Neuronal stem cell (in vitro differentiated cells): Measurements from ENCODE around the gene PLVAP.

Source experiments
- DNase-seq: peaks from one replicate; pipeline ENCODE4 v3.0.0-alpha.2; 2013; ENCODE audit warnings: low spot score
- H2AFZ ChIP-seq: one replicate; pipeline ENCODE4 v1.6.1; 2013; ENCODE audit warnings: mild to moderate bottlenecking, low read length, inconsistent platforms
- H2AK5ac ChIP-seq: 2 replicates; pipeline ENCODE4 v1.6.1; 2013; ENCODE audit warnings: low read depth, mild to moderate bottlenecking, inconsistent platforms, low read length, moderate library complexity, mixed read lengths
- H2BK120ac ChIP-seq: 2 replicates; pipeline ENCODE4 v1.6.1; 2013; ENCODE audit warnings: low read depth, mild to moderate bottlenecking, inconsistent platforms, low read length, moderate library complexity, mixed read lengths
- H2BK12ac ChIP-seq: one replicate; pipeline ENCODE4 v1.6.1; 2013; ENCODE audit warnings: low read length, inconsistent platforms
- H2BK15ac ChIP-seq: 2 replicates; pipeline ENCODE4 v1.6.1; 2013; ENCODE audit warnings: mild to moderate bottlenecking, low read length, inconsistent platforms, mixed read lengths
- H2BK5ac ChIP-seq: one replicate; pipeline ENCODE4 v1.6.1; 2013; ENCODE audit warnings: inconsistent platforms, mild to moderate bottlenecking, low read length, moderate library complexity
- H3K14ac ChIP-seq: one replicate; pipeline ENCODE4 v1.6.1; 2013; ENCODE audit warnings: low read length, inconsistent platforms
- H3K18ac ChIP-seq: 2 replicates; pipeline ENCODE4 v1.6.1; 2013; ENCODE audit warnings: low read length, inconsistent platforms
- H3K23ac ChIP-seq: 2 replicates; pipeline ENCODE4 v1.6.1; 2013; ENCODE audit warnings: low read depth, mild to moderate bottlenecking, mixed read lengths, low read length, inconsistent platforms; ENCODE audit not compliant: poor library complexity
- H3K27ac ChIP-seq: replicated peaks from 3 replicates; pipeline ENCODE4 v1.5.1; 2013; ENCODE audit warnings: low read length, inconsistent platforms
- H3K27me3 ChIP-seq, 3 experiments: 2 replicates each; pipeline ENCODE4 v1.6.1; 2013; ENCODE audit warnings: low read length in 3 of 3, mild to moderate bottlenecking in 2 of 3, inconsistent platforms in 1 of 3, low read depth in 1 of 3, mixed read lengths in 1 of 3, moderate library complexity in 1 of 3; ENCODE audit not compliant: control insufficient read depth in 3 of 3, insufficient read depth in 3 of 3
- H3K36me3 ChIP-seq, 2 donors: replicated peaks in 1 of 2; 2 replicates each; pipeline ENCODE4 v1.6.1; 2013; ENCODE audit warnings: low read length in 2 of 2; ENCODE audit not compliant: control insufficient read depth in 2 of 2, insufficient read depth in 2 of 2
- H3K4ac ChIP-seq: 2 replicates; pipeline ENCODE4 v1.6.1; 2013; ENCODE audit warnings: inconsistent platforms, mild to moderate bottlenecking, low read length, moderate library complexity
- H3K4me1 ChIP-seq, 2 donors: 1 replicate in 1 of 2; 2 replicates in 1 of 2; pipeline ENCODE4 v1.6.1; 2013; ENCODE audit warnings: low read length in 2 of 2, low read depth in 1 of 2; ENCODE audit not compliant: control insufficient read depth in 2 of 2, insufficient read depth in 1 of 2
- H3K4me2 ChIP-seq: one replicate; pipeline ENCODE4 v1.6.1; 2013; ENCODE audit warnings: mild to moderate bottlenecking, low read length, inconsistent platforms; ENCODE audit not compliant: insufficient read depth, poor library complexity, severe bottlenecking
- H3K4me3 ChIP-seq, 2 donors: 2 replicates each; pipeline ENCODE4 v1.5.1; 2013; ENCODE audit warnings: low read length in 2 of 2, mild to moderate bottlenecking in 2 of 2, inconsistent platforms in 1 of 2, moderate library complexity in 1 of 2
- H3K79me1 ChIP-seq: one replicate; pipeline ENCODE4 v1.6.1; 2013; ENCODE audit warnings: low read depth, mild to moderate bottlenecking, inconsistent platforms, low read length, moderate library complexity
- H3K9ac ChIP-seq: one replicate; pipeline ENCODE4 v1.6.1; 2013; ENCODE audit warnings: mild to moderate bottlenecking, low read depth, low read length, inconsistent platforms; ENCODE audit not compliant: poor library complexity
- H3K9me3 ChIP-seq, 2 donors: replicated peaks in 1 of 2; 2 replicates each; pipeline versions ENCODE3 to v1.6.1; 2013; ENCODE audit warnings: low read length in 2 of 2, mild to moderate bottlenecking in 2 of 2, inconsistent platforms in 1 of 2, low read depth in 1 of 2, mixed read lengths in 1 of 2, moderate library complexity in 1 of 2; ENCODE audit not compliant: control insufficient read depth in 2 of 2, insufficient read depth in 1 of 2
- H4K8ac ChIP-seq: one replicate; pipeline ENCODE4 v1.6.1; 2013; ENCODE audit warnings: low read depth, mild to moderate bottlenecking, inconsistent platforms, low read length, moderate library complexity
- H4K91ac ChIP-seq: one replicate; pipeline ENCODE4 v1.6.1; 2013; ENCODE audit warnings: low read length, low read depth, mild to moderate bottlenecking, inconsistent platforms; ENCODE audit not compliant: poor library complexity
- WGBS, 2 donors: extraction: QIAGEN DNeasy Blood & Tissue Kit; methylation state at CpG; one replicate each; pipeline ENCODE4 v1.1.7; 2013; ENCODE audit warnings: missing lambda C conversion rate in 2 of 2, mixed read lengths in 1 of 2; ENCODE audit not compliant: insufficient read length in 2 of 2, insufficient replicate concordance in 1 of 2; ENCODE audit errors: extremely low coverage in 2 of 2; 5-methylcytosine and 5-hydroxymethylcytosine counted together

PLVAP gene

GRCh38 chr19:17330262-17331044 lies 46.7 kb downstream of the PLVAP start:
- WGBS, 2 donors, result no CpG with 5 or more reads among the region's 24 CpGs
- H2AK5ac ChIP-seq, result peak overlapping the region; percentile 99
- no peak overlapping the region for H3K4me3 ChIP-seq
- no peak overlapping the region for H3K9ac ChIP-seq
- H3K14ac ChIP-seq, result no peak overlapping the region
- no peak overlapping the region for H3K4ac ChIP-seq
- H3K79me1 ChIP-seq, result peaks cover 7% of the 10 kb centered on the region
- peaks cover 0 to 7% (median 0%) of the 10 kb centered on the region in 3 experiments for H3K27me3 ChIP-seq
- peaks cover 25 to 52% of the 10 kb centered on the region in 2 donors for H3K36me3 ChIP-seq
- no peak for DNase-seq
- no peak overlapping the region for H2BK15ac ChIP-seq
- no peak overlapping the region for H4K8ac ChIP-seq
- H4K91ac ChIP-seq, result no peak overlapping the region
- H3K4me2 ChIP-seq, result no peak overlapping the region
- H2BK120ac ChIP-seq, result no peak overlapping the region
- H3K27ac ChIP-seq, result no peak overlapping the region
- peak overlapping the region; percentile 7 for H3K18ac ChIP-seq
- H2BK5ac ChIP-seq, result no peak overlapping the region
- H2AFZ ChIP-seq, result no peak overlapping the region
- peaks cover 6 to 22% of the 10 kb centered on the region in 2 donors for H3K4me1 ChIP-seq
- H3K23ac ChIP-seq, result peak overlapping the region; percentile 73
- H3K9me3 ChIP-seq, result peaks cover 3 to 8% of the 10 kb centered on the region in 2 donors
- peak overlapping the region; percentile 84 for H2BK12ac ChIP-seq

- H3K18ac ChIP-seq, result peak overlapping the region; percentile 96
- H2BK5ac ChIP-seq, result peak overlapping the region; percentile 53
- no peak overlapping the region for H3K27ac ChIP-seq
- peak overlapping the region; percentile 77 for H3K9ac ChIP-seq
- H3K4me3 ChIP-seq, result peak overlapping the region in 1 of 2 donors; percentile 5
- peak overlapping the region; percentile 89 for H3K23ac ChIP-seq
- peaks cover 7% of the 10 kb centered on the region for H3K79me1 ChIP-seq
- peaks cover 29 to 60% of the 10 kb centered on the region in 2 donors for H3K36me3 ChIP-seq
- H2AK5ac ChIP-seq, result peak overlapping the region; percentile 99
- no peak for DNase-seq
- H4K8ac ChIP-seq, result peak overlapping the region; percentile 43
- H3K14ac ChIP-seq, result peak overlapping the region; percentile 47
- WGBS, 2 donors, result no CpG with 5 or more reads among the region's 51 CpGs
- no peak overlapping the region for H2BK120ac ChIP-seq
- H2AFZ ChIP-seq, result no peak overlapping the region
- H3K27me3 ChIP-seq, result peaks cover 0 to 7% (median 0%) of the 10 kb centered on the region in 3 experiments
- H3K4ac ChIP-seq, result peak overlapping the region; percentile 66
- peaks cover 3 to 8% of the 10 kb centered on the region in 2 donors for H3K9me3 ChIP-seq
- H2BK15ac ChIP-seq, result peak overlapping the region; percentile 92
- H4K91ac ChIP-seq, result peak overlapping the region; percentile 72
- peaks cover 2 to 20% of the 10 kb centered on the region in 2 donors for H3K4me1 ChIP-seq
- H3K4me2 ChIP-seq, result peak overlapping the region; percentile 11
- peak overlapping the region; percentile 99 for H2BK12ac ChIP-seq
These were observed 47.5 kb downstream of the PLVAP start for GRCh38 chr19:17329366-17330261.

GRCh38 chr19:17328517-17329365 lies 48.4 kb downstream of the PLVAP start:
- Histone ChIP-seq H2AK5ac (peak overlapping the region; percentile 99), H2AFZ (no peak overlapping the region), H4K8ac (peak overlapping the region; percentile 43), H3K27me3 (peaks cover 0 to 7% (median 0%) of the 10 kb centered on the region in 3 experiments), H3K23ac (peak overlapping the region; percentile 93), H3K14ac (peak overlapping the region; percentile 47), H4K91ac (peak overlapping the region; percentile 72), H3K4me1 (peaks cover 0 to 18% of the 10 kb centered on the region in 2 donors), H3K9me3 (peaks cover 3 to 8% of the 10 kb centered on the region in 2 donors), H2BK12ac (peak overlapping the region; percentile 99), H3K9ac (peak overlapping the region; percentile 86), H3K4me2 (peak overlapping the region; percentile 73), H3K4ac (peak overlapping the region; percentile 66), H3K27ac (peak overlapping the region; percentile 84), H3K36me3 (peaks cover 33 to 66% of the 10 kb centered on the region in 2 donors), H3K79me1 (peaks cover 9% of the 10 kb centered on the region), H3K18ac (peak overlapping the region; percentile 96), H2BK120ac (no peak overlapping the region), H2BK5ac (peak overlapping the region; percentile 53), H2BK15ac (peak overlapping the region; percentile 92), H3K4me3 (peak overlapping the region in 1 of 2 donors; percentile 72)
- WGBS, 2 donors, result no CpG with 5 or more reads among the region's 94 CpGs
- no peak for DNase-seq
